GM12878 (cell line): ENCODE results near the gene ZNF366. TPM values are rescaled to one million over a fixed set of nuclear protein-coding genes. Genes with fewer than 3 reads are reported as not detected.

Source experiments
- ATF3 ChIP-seq: IDR thresholded peaks from 2 replicates; pipeline ENCODE4 v1.6.1; 2011; ENCODE audit warnings: low read depth, mild to moderate bottlenecking, low read length, moderate library complexity, borderline replicate concordance; ENCODE audit errors: extremely low read depth
- BCL11A ChIP-seq: IDR thresholded peaks from 2 replicates; pipeline ENCODE4 v1.6.1; 2011; ENCODE audit warnings: low read depth, low read length
- CUX1 ChIP-seq: IDR thresholded peaks from 2 replicates; pipeline ENCODE4 v1.6.1; 2012; ENCODE audit warnings: improper control_type of control experiment, low read depth, low read length; ENCODE audit not compliant: insufficient replicate concordance
- ELK1 ChIP-seq: IDR thresholded peaks from 2 replicates; pipeline ENCODE4 v1.6.1; 2012; ENCODE audit warnings: low read depth, low read length, improper control_type of control experiment
- FOXK2 ChIP-seq: fragments of 450-650 bp; IDR thresholded peaks from 2 replicates; pipeline ENCODE4 v1.6.1; 2017; ENCODE audit warnings: mild to moderate bottlenecking, moderate library complexity
- GATAD2B ChIP-seq: fragments of 450-650 bp; conservative IDR thresholded peaks from 2 replicates; pipeline ENCODE4 v1.6.1; 2017; ENCODE audit warnings: low read depth, mild to moderate bottlenecking, moderate library complexity
- HDAC2 ChIP-seq: fragments of 200-600 bp; sonication (generic); IDR thresholded peaks from 2 replicates; pipeline ENCODE4 v1.6.1; 2017
- HDAC6 ChIP-seq: fragments of 200-600 bp; sonication (generic); IDR thresholded peaks from one replicate; pipeline ENCODE4 v1.8.0; 2017; ENCODE audit warnings: antibody characterized with exemption; ENCODE audit not compliant: unreplicated experiment
- LARP7 ChIP-seq: fragments of 450-650 bp; IDR thresholded peaks from 2 replicates; pipeline ENCODE4 v1.6.1; 2017; ENCODE audit warnings: mild to moderate bottlenecking
- NBN ChIP-seq: fragments of 450-650 bp; IDR thresholded peaks from 2 replicates; pipeline ENCODE4 v1.6.1; 2016
- POLR2AphosphoS2 ChIP-seq: IDR thresholded peaks from 2 replicates; pipeline ENCODE4 v1.6.1; 2011; ENCODE audit warnings: low read depth, mild to moderate bottlenecking, low read length, improper control_type of control experiment, moderate library complexity
- PRDM15 ChIP-seq: fragments of 450-650 bp; formaldehyde crosslinking; IDR thresholded peaks from 2 replicates; pipeline ENCODE4 v1.4.0; 2020; ENCODE audit warnings: mild to moderate bottlenecking, moderate library complexity
- SRF ChIP-seq, 2 experiments: IDR thresholded peaks; 2 replicates each; pipeline ENCODE4 v1.6.1; 2011; ENCODE audit warnings: low read depth in 2 of 2, low read length in 2 of 2, mild to moderate bottlenecking in 1 of 2, moderate library complexity in 1 of 2
- STAT1 ChIP-seq: fragments of 450-650 bp; conservative IDR thresholded peaks from 2 replicates; pipeline ENCODE4 v1.6.1; 2014; ENCODE audit warnings: antibody characterized with exemption, mild to moderate bottlenecking
- ZBED1 ChIP-seq: IDR thresholded peaks from 2 replicates; pipeline ENCODE4 v1.6.1; 2016; ENCODE audit warnings: borderline replicate concordance
- ZNF274 ChIP-seq: IDR thresholded peaks from one replicate; pipeline ENCODE4 v1.8.0; 2011; ENCODE audit not compliant: insufficient read length, insufficient read depth
- ZNF687 ChIP-seq: fragments of 450-650 bp; IDR thresholded peaks from 2 replicates; pipeline ENCODE4 v1.6.1; 2017; ENCODE audit warnings: mild to moderate bottlenecking, moderate library complexity
- polyA plus RNA-seq, 11 experiments: library from polyadenylated mRNA; depleted of rRNA in 4 of 11; unstranded in 6 of 11; stranded (reverse) in 5 of 11; fragments of >200 nt; fragmentation: Nextera tagmentation in 4 of 11; fragmentation: Illumina TruSeq in 1 of 11; extraction: Ambion mirVana in 4 of 11; extraction: Trizol in 1 of 11; gene quantifications; 1 replicate in 1 of 11; 2 replicates in 10 of 11; pipeline versions ENCODE4 v1.2.1 to v1.2.3, GENCODE V29; 2011 to 2016; ENCODE audit warnings: inconsistent platforms in 2 of 11, missing spikeins in 2 of 11, low read depth in 1 of 11
- total RNA-seq, 4 experiments: library from RNA; depleted of rRNA in 3 of 4; stranded (reverse); fragments of >200 nt in 3 of 4; fragmentation: Illumina TruSeq in 1 of 4; extraction: Trizol in 1 of 4; gene quantifications; 2 replicates each; pipeline versions ENCODE4 v1.2.1 to v1.2.3, GENCODE V29; 2013 to 2021

The ZNF366 gene
- total and polyA plus RNA-seq, 10 of the 15 experiments (the other 5 are each of a cell fraction or from before 2014, with no cell fraction given): 0.01 to 0.18 (median 0.04) TPM; not detected in 6

- TF ChIP-seq BCL11A (peak; percentile 76), GATAD2B (no peak), ZNF687 (no peak), CUX1 (peak; percentile 64), ZNF274 (no peak), SRF (IDR thresholded peaks at IDR 0.05; ENCODE audit: low read depth in 2 of 2, low read length in 2 of 2) (no peak), NBN (peak; percentile 42; the same call in 1 of the 2 replicates), LARP7 (no peak), POLR2AphosphoS2 (no peak), PRDM15 (CRISPR knock-in tag) (no peak), HDAC6 (no peak), ATF3 (no peak), STAT1 (no peak), HDAC2 (no peak), FOXK2 (no peak), ZBED1 (no peak), ELK1 (no peak)
These were observed 30.5 kb downstream of the ZNF366 start (continued) for GRCh38 chr5:72476721-72477120.
